Adrenal gland (tissue), 12 donors: ENCODE measurements around the gene HPDL. TPM values are rescaled to one million over a fixed set of nuclear protein-coding genes. Genes with fewer than 3 reads are reported as not detected.
A peak's percentile ranks its signal among the peaks of the same experiment; 100 is the strongest.

Experiments
- DNase-seq, 7 donors: peaks; one replicate each; pipeline ENCODE4 v3.0.0-alpha.2; 2019 to 2020
- H3K27ac ChIP-seq, 5 donors: fragments of 200-600 bp; sonication (generic) in 4 of 5; 1 replicate in 3 of 5; 2 replicates in 2 of 5; pipeline versions ENCODE4 v1.5.1 to v1.8.0; 2016 to 2020; ENCODE audit warnings: mild to moderate bottlenecking in 1 of 5
- H3K27me3 ChIP-seq: fragments of 200-600 bp; 2 replicates; pipeline ENCODE4 v1.8.0; 2021
- H3K36me3 ChIP-seq, 2 donors: fragments of 200-600 bp; replicated peaks in 1 of 2; 1 replicate in 1 of 2; 2 replicates in 1 of 2; pipeline versions ENCODE4 v1.5.1 to v1.8.0; 2018 to 2022
- H3K4me1 ChIP-seq, 2 donors: fragments of 200-600 bp; replicated peaks in 1 of 2; 1 replicate in 1 of 2; 2 replicates in 1 of 2; pipeline versions ENCODE4 v1.5.1 to v1.8.0; 2018 to 2021
- H3K4me3 ChIP-seq, 4 donors: fragments of 200-600 bp; sonication (generic) in 3 of 4; one replicate each; pipeline ENCODE4 v1.5.1; 2016 to 2018
- H3K9me3 ChIP-seq, 3 donors: fragments of 200-600 bp; sonication (generic) in 1 of 3; replicated peaks in 1 of 3; 1 replicate in 2 of 3; 2 replicates in 1 of 3; pipeline versions ENCODE4 v1.5.1 to v1.8.0; 2016 to 2021
- CTCF ChIP-seq, 6 experiments: fragments of 450-650 bp in 4 of 6; fragments of 200-600 bp in 2 of 6; sonication (generic) in 1 of 6; IDR thresholded peaks; 1 replicate in 5 of 6; 2 replicates in 1 of 6; pipeline versions ENCODE4 v1.5.1 to v1.8.0; 2016 to 2021; ENCODE audit warnings: antibody characterized with exemption in 6 of 6, mild to moderate bottlenecking in 2 of 6, moderate library complexity in 1 of 6
- POLR2A ChIP-seq, 2 donors: fragments of 450-650 bp; IDR thresholded peaks; one replicate each; pipeline ENCODE4 v1.6.1; 2017; ENCODE audit warnings: antibody characterized with exemption in 2 of 2, mild to moderate bottlenecking in 2 of 2, moderate library complexity in 1 of 2
- WGBS, 4 donors: extraction: QIAGEN DNeasy Blood & Tissue Kit in 2 of 4; methylation state at CpG; one replicate each; pipeline versions ENCODE4 v1.1.5 to v1.1.7; 2013 to 2017; 5-methylcytosine and 5-hydroxymethylcytosine counted together
- intact Hi-C, 2 donors: fragments of 100-400 bp; cut with DNase I; formaldehyde crosslinking; loops; one replicate each; pipeline versions ENCODE4 v1.14.1 to v1.15.0; 2022 to 2023
- polyA plus RNA-seq, 3 donors: library from polyadenylated mRNA; stranded (reverse); fragments of 200-250 nt in 2 of 3; fragments of 350-450 nt in 1 of 3; fragmentation: Illumina TruSeq in 1 of 3; extraction: RNeasy Lipid Tissue Mini Kit (QIAGEN cat#74804) in 1 of 3; gene quantifications; one replicate each; pipeline ENCODE4 v1.2.3, GENCODE V29; 2013 to 2014
- total RNA-seq, 9 donors: library from RNA; depleted of rRNA in 4 of 9; stranded (reverse); fragments of >200 nt in 4 of 9; fragments of 120-200 nt in 1 of 9; fragmentation: NEBNext Ultra II Directional in 1 of 9; extraction: Animal tissue kit (Norgen Biotek cat#: 25700) in 1 of 9; gene quantifications; one replicate each; pipeline versions ENCODE4 v1.1.0 to v1.2.4, GENCODE V29; 2013 to 2023
- donor health status: healthy with polysubstance abuse.
- donor health status: Bipolar disorder and iron deficiency.
- donor health status: DM: yes; HTN: yes; CAD: no.
- donor health status: DM: no; HTN: no; CAD: no.
- donor health status: DM: no; HTN: no; CAD: no.
- donor health status: DM: yes; HTN: yes; CAD: no.

The HPDL gene
- total and polyA plus RNA-seq, 12 donors, result 0.16 to 2.9 (median 0.33) TPM; not detected in 3

GRCh38 chr1:45340816-45341466 lies 14.2 kb downstream of the HPDL start:
- no peaks in the 10 kb centered on the region for H3K9me3 ChIP-seq
- H3K27me3 ChIP-seq, result no peaks in the 10 kb centered on the region
- intact Hi-C loops, result loop anchor here in 1 of 2 donors (10.0 kb wide), 1 partner anchor 224 kb away; no protein-coding TSS in a partner anchor
- peak overlapping the region; percentile 37 to 95 (median 72) for H3K4me3 ChIP-seq
- peak overlapping the region in 4 of 5 donors; percentile 88 to 96 (median 94) for H3K27ac ChIP-seq
- peaks cover 0 to 38% of the 10 kb centered on the region in 2 donors for H3K36me3 ChIP-seq
- TF ChIP-seq CTCF (IDR thresholded peaks at IDR 0.05) (no peak), POLR2A (IDR thresholded peaks at IDR 0.05) (no peak)
- 4 to 45% (median 30%) methylated on average over 4 to 6 of the region's 6 CpGs for WGBS, 4 donors
- peaks cover 19 to 20% of the 10 kb centered on the region in 2 donors for H3K4me1 ChIP-seq
- no peak for DNase-seq

- H3K4me1 ChIP-seq, result peaks cover 22 to 30% of the 10 kb centered on the region in 2 donors
- TF ChIP-seq CTCF (IDR thresholded peaks at IDR 0.05) (no peak), POLR2A (IDR thresholded peaks at IDR 0.05) (no peak)
- H3K9me3 ChIP-seq, result no peaks in the 10 kb centered on the region
- H3K27me3 ChIP-seq, result no peaks in the 10 kb centered on the region
- no peak for DNase-seq
- intact Hi-C loops, result loop anchor here in 1 of 2 donors (10.0 kb wide), 1 partner anchor 220 kb away; no protein-coding TSS in a partner anchor
- peaks cover 0 to 38% of the 10 kb centered on the region in 2 donors for H3K36me3 ChIP-seq
- no peak overlapping the region for H3K4me3 ChIP-seq
- H3K27ac ChIP-seq, result no peak overlapping the region
- 78 to 100% (median 96%) methylated on average over 2 of the region's 2 CpGs for WGBS, 4 donors
Measured at GRCh38 chr1:45344499-45344898, 17.8 kb downstream of the HPDL start.

- Histone ChIP-seq H3K27me3 (no peaks in the 10 kb centered on the region), H3K4me3 (no peak overlapping the region), H3K9me3 (no peaks in the 10 kb centered on the region), H3K27ac (no peak overlapping the region), H3K36me3 (peaks cover 0 to 38% of the 10 kb centered on the region in 2 donors), H3K4me1 (peaks cover 22 to 31% of the 10 kb centered on the region in 2 donors)
- no peak for DNase-seq
- intact Hi-C loops, result loop anchor here in 1 of 2 donors (10.0 kb wide), 1 partner anchor 220 kb away; no protein-coding TSS in a partner anchor
- 95 to 98% (median 97%) methylated on average over 10 to 13 of the region's 13 CpGs for WGBS, 4 donors
- TF ChIP-seq POLR2A (IDR thresholded peaks at IDR 0.05) (no peak), CTCF (IDR thresholded peaks at IDR 0.05) (no peak)
Measured at GRCh38 chr1:45345014-45345413, 18.3 kb downstream of the HPDL start.

- DNase-seq, result peak in 1 of 7 donors; percentile 31
- Histone ChIP-seq H3K4me3 (no peak overlapping the region), H3K4me1 (peaks cover 12 to 21% of the 10 kb centered on the region in 2 donors), H3K36me3 (peaks cover 0 to 38% of the 10 kb centered on the region in 2 donors), H3K27ac (no peak overlapping the region), H3K9me3 (no peaks in the 10 kb centered on the region), H3K27me3 (no peaks in the 10 kb centered on the region)
- TF ChIP-seq POLR2A (IDR thresholded peaks at IDR 0.05) (no peak), CTCF (IDR thresholded peaks at IDR 0.05) (no peak)
- 89 to 95% (median 92%) methylated on average over 2 of the region's 2 CpGs for WGBS, 4 donors
- intact Hi-C loops, result loop anchor here in 1 of 2 donors (10.0 kb wide), 1 partner anchor 218 kb away; no protein-coding TSS in a partner anchor
Measured at GRCh38 chr1:45346473-45346872, 19.8 kb downstream of the HPDL start.
